ENCODE results near the gene LRRC8D.

- TF ChIP-seq, protein P1, sequence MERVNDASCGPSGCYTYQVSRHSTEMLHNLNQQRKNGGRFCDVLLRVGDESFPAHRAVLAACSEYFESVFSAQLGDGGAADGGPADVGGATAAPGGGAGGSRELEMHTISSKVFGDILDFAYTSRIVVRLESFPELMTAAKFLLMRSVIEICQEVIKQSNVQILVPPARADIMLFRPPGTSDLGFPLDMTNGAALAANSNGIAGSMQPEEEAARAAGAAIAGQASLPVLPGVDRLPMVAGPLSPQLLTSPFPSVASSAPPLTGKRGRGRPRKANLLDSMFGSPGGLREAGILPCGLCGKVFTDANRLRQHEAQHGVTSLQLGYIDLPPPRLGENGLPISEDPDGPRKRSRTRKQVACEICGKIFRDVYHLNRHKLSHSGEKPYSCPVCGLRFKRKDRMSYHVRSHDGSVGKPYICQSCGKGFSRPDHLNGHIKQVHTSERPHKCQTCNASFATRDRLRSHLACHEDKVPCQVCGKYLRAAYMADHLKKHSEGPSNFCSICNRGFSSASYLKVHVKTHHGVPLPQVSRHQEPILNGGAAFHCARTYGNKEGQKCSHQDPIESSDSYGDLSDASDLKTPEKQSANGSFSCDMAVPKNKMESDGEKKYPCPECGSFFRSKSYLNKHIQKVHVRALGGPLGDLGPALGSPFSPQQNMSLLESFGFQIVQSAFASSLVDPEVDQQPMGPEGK (CRISPR knock-in tag; IDR thresholded peaks at IDR 0.05; ENCODE audit: borderline replicate concordance), result no peak
- TF ChIP-seq, protein P2, sequence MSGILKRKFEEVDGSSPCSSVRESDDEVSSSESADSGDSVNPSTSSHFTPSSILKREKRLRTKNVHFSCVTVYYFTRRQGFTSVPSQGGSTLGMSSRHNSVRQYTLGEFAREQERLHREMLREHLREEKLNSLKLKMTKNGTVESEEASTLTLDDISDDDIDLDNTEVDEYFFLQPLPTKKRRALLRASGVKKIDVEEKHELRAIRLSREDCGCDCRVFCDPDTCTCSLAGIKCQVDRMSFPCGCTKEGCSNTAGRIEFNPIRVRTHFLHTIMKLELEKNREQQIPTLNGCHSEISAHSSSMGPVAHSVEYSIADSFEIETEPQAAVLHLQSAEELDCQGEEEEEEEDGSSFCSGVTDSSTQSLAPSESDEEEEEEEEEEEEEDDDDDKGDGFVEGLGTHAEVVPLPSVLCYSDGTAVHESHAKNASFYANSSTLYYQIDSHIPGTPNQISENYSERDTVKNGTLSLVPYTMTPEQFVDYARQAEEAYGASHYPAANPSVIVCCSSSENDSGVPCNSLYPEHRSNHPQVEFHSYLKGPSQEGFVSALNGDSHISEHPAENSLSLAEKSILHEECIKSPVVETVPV (CRISPR knock-in tag; IDR thresholded peaks at IDR 0.05), result no peak
- no peak for TF ChIP-seq SNAI2 (CRISPR knock-in tag; IDR thresholded peaks at IDR 0.05)
- no peak for TF ChIP-seq ZNF8 (CRISPR knock-in tag; IDR thresholded peaks at IDR 0.05)
These were observed 125.7 kb downstream of the LRRC8D start for GRCh38 chr1:89946532-89946931.

Data from SK-N-SH treated with all-trans-retinoic acid at 6 μM for 48 hours (cell line).